Type B pancreatic cell (in vitro differentiated cells): ENCODE results near the gene KLHL14. TPM values are rescaled to one million over a fixed set of nuclear protein-coding genes. Genes with fewer than 3 reads are reported as not detected.

Source experiments
- DNase-seq: peaks from one replicate; pipeline ENCODE4 v3.0.0; 2021; ENCODE audit warnings: mixed read lengths; ENCODE audit not compliant: unreplicated experiment; ENCODE audit errors: extremely low spot score
- H3K27ac Mint-ChIP-seq: 2 replicates; pipeline ENCODE4 v1.8.0; 2021; ENCODE audit warnings: mild to moderate bottlenecking, mixed read lengths
- H3K27me3 Mint-ChIP-seq: 2 replicates; pipeline ENCODE4 v1.8.0; 2021; ENCODE audit warnings: mixed read lengths
- H3K36me3 Mint-ChIP-seq: 2 replicates; pipeline ENCODE4 v1.8.0; 2021; ENCODE audit warnings: mixed read lengths
- H3K4me1 Mint-ChIP-seq: one replicate; pipeline ENCODE4 v1.8.0; 2021; ENCODE audit warnings: mixed read lengths; ENCODE audit not compliant: unreplicated experiment
- H3K4me3 Mint-ChIP-seq: 2 replicates; pipeline ENCODE4 v1.8.0; 2021; ENCODE audit warnings: mild to moderate bottlenecking, mixed read lengths
- H3K9me3 Mint-ChIP-seq: 2 replicates; pipeline ENCODE4 v1.8.0; 2021; ENCODE audit warnings: mixed read lengths
- total RNA-seq: library from RNA; stranded (reverse); gene quantifications from 2 replicates; pipeline ENCODE4 v1.2.1, GENCODE V29; 2021; ENCODE audit warnings: low replicate concordance
- TF ChIP-seq, protein P1 (sequence below): fragments of 200-600 bp; sonication (generic); conservative IDR thresholded peaks from 2 replicates; pipeline ENCODE4 v1.5.0; 2021; ENCODE audit warnings: antibody characterized with exemption, mild to moderate bottlenecking

Gene KLHL14
- total RNA-seq, 1 donor from 2014 or later, result 6.1 TPM

DNA sequence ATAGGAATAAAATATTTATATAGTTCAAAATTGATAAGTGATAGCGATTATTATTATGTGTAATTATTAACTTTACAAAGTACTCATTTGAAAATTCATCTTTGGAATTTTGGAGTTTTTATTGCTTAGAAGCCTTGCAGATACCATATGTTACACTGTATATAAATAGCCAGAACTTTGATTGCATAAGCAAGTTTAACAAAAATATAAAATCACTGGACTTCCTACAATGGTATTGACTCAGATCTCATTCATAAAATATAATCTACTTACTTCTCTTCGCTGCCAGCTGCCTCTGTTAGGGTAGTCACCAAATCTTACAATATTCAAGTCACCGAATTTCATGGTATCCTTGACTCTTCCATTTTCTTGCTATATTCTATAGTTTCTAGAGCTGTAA is 22.5 kb downstream of the KLHL14 start:
- H3K27me3 Mint-ChIP-seq, result peaks cover 9% of the 10 kb centered on the region
- H3K27ac Mint-ChIP-seq, result no peak overlapping the region
- peaks cover 3% of the 10 kb centered on the region for H3K36me3 Mint-ChIP-seq
- no peaks in the 10 kb centered on the region for H3K4me1 Mint-ChIP-seq
- no peak for DNase-seq
- TF ChIP-seq, protein P1, sequence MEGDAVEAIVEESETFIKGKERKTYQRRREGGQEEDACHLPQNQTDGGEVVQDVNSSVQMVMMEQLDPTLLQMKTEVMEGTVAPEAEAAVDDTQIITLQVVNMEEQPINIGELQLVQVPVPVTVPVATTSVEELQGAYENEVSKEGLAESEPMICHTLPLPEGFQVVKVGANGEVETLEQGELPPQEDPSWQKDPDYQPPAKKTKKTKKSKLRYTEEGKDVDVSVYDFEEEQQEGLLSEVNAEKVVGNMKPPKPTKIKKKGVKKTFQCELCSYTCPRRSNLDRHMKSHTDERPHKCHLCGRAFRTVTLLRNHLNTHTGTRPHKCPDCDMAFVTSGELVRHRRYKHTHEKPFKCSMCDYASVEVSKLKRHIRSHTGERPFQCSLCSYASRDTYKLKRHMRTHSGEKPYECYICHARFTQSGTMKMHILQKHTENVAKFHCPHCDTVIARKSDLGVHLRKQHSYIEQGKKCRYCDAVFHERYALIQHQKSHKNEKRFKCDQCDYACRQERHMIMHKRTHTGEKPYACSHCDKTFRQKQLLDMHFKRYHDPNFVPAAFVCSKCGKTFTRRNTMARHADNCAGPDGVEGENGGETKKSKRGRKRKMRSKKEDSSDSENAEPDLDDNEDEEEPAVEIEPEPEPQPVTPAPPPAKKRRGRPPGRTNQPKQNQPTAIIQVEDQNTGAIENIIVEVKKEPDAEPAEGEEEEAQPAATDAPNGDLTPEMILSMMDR, result no peak
- H3K4me3 Mint-ChIP-seq, result no peak overlapping the region
- no peaks in the 10 kb centered on the region for H3K9me3 Mint-ChIP-seq

DNA sequence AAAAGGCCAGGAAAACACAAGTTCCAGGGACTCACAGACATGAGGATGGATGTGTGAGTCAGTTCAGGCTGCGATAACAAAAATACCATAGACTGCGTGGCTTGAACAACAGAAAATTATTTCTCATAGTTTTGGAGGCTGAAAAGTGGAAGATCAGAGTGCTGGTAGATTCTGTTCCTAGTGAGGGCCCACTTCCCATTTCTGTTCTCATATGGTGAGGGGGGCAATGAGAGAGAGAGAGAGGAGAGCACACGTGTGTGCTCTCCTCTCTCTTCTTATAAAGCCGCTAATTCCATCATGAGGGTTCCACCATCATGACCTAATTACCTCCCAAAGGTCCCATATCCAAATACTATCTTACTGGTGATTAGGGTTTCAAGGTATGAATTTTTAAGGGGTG is 23.0 kb downstream of the KLHL14 start:
- TF ChIP-seq, protein P1, result no peak
- DNase-seq, result no peak
- H3K4me3 Mint-ChIP-seq, result no peak overlapping the region
- peaks cover 9% of the 10 kb centered on the region for H3K27me3 Mint-ChIP-seq
- H3K27ac Mint-ChIP-seq, result no peak overlapping the region
- H3K4me1 Mint-ChIP-seq, result no peaks in the 10 kb centered on the region
- peaks cover 3% of the 10 kb centered on the region for H3K36me3 Mint-ChIP-seq
- no peaks in the 10 kb centered on the region for H3K9me3 Mint-ChIP-seq

DNA sequence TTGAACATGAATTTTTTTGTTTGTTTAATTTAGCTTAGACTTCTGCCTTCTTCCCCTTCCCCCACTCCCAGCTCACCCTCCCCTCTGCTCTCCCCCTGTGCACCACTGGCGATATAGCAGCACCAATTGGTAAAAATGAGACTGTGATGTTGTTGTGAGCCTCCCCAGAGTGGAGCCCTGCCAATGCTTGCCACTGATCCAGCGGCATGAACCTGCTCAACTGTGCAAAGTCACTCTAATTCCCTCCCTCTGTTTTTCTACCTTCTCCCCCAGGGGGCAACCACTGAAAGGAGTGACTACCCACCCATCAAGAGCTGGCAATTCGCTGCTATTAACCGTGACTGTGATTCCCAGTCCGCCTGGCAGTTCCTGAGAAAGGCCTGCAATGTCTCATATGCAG is 30.2 kb downstream of the KLHL14 start:
- H3K27me3 Mint-ChIP-seq, result no peaks in the 10 kb centered on the region
- no peak overlapping the region for H3K4me3 Mint-ChIP-seq
- H3K27ac Mint-ChIP-seq, result no peak overlapping the region
- DNase-seq, result no peak
- peaks cover 4% of the 10 kb centered on the region for H3K9me3 Mint-ChIP-seq
- peaks cover 11% of the 10 kb centered on the region for H3K4me1 Mint-ChIP-seq
- TF ChIP-seq, protein P1, result no peak
- no peaks in the 10 kb centered on the region for H3K36me3 Mint-ChIP-seq

DNA sequence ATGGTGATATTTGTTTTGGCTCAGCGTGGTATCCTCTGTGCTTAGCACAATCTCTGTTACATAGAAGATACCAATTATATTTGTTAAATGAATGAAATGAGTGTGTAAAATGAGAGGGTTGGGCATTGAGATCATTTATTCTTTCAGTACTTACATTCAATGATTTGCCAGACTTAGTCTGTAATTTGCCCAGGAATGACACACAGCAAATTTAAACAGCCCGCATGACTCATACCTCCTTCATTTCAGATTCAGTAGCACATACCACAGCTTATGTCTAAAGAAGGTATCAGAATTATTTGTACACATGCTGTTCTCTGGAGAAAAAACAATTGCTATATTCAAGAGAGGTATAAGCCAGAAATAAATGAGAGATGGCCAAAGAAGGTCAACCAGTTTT is 37.0 kb downstream of the KLHL14 start:
- Mint-ChIP-seq H3K4me3 (no peak overlapping the region), H3K27ac (no peak overlapping the region), H3K4me1 (no peaks in the 10 kb centered on the region), H3K27me3 (peaks cover 2% of the 10 kb centered on the region), H3K9me3 (no peaks in the 10 kb centered on the region), H3K36me3 (peaks cover 3% of the 10 kb centered on the region)
- DNase-seq, result no peak
- TF ChIP-seq, protein P1, result no peak

DNA sequence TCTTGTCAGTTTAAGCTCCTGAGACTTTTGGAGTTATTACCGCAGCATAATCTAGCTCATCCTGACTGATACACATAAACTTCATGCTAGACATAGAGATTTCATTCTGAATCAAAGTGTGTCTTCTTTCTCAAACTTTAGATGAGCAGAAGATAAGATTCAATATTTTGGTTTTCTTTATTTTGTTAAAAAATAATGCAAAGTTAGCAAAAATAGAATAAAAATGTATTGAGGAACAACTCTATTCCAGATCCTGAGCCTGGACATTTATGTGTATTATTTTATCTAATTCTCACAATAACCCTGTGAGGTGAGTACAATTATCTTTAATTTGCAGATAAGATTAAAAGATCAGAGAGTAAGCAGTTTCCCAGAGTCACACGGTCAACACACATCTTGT is 38.4 kb downstream of the KLHL14 start:
- no peak overlapping the region for H3K27ac Mint-ChIP-seq
- DNase-seq, result no peak

More for the DNA sequence above, 38.4 kb downstream of the KLHL14 start:
- no peaks in the 10 kb centered on the region for H3K9me3 Mint-ChIP-seq
- H3K27me3 Mint-ChIP-seq, result peaks cover 2% of the 10 kb centered on the region
- peaks cover 3% of the 10 kb centered on the region for H3K36me3 Mint-ChIP-seq
- no peak overlapping the region for H3K4me3 Mint-ChIP-seq
- TF ChIP-seq, protein P1, result no peak
- no peaks in the 10 kb centered on the region for H3K4me1 Mint-ChIP-seq
